ENCODE measurements around the gene STX1B. TPM values are rescaled to one million over a fixed set of nuclear protein-coding genes. Genes with fewer than 3 reads are reported as not detected.
A peak's percentile ranks its signal among the peaks of the same experiment; 100 is the strongest.

STX1B gene
- total RNA-seq, 1 donor from 2014 or later, result not detected

- H3K36me3 ChIP-seq (ENCODE audit: control insufficient read depth in 3 of 3, insufficient read depth in 3 of 3, low read length in 3 of 3), result no peaks in the 10 kb centered on the region
- no peaks in the 10 kb centered on the region for H3K9me3 ChIP-seq (ENCODE audit: control insufficient read depth in 3 of 3, low read length in 3 of 3)
- H3K27me3 ChIP-seq (ENCODE audit: control insufficient read depth in 3 of 3, insufficient read depth in 3 of 3, low read length in 3 of 3), result peaks cover 2 to 12% (median 8%) of the 10 kb centered on the region in 3 donors
- peak overlapping the region; percentile 47 for H3K27ac ChIP-seq (ENCODE audit: low read depth, low read length)
- peak overlapping the region; percentile 30 to 76 (median 65) for H3K9ac ChIP-seq (ENCODE audit: low read depth in 1 of 3, low read length in 3 of 3)
- H3K4me3 ChIP-seq (ENCODE audit: low read length in 3 of 3), result peak overlapping the region; percentile 55 to 74 (median 68)
- peaks cover 4 to 16% (median 9%) of the 10 kb centered on the region in 3 donors for H3K4me1 ChIP-seq (ENCODE audit: control insufficient read depth in 3 of 3, insufficient read depth in 3 of 3, low read length in 3 of 3)
These were observed 12.4 kb downstream of the STX1B start for GRCh38 chr16:30997725-30998711.

GRCh38 chr16:30996985-30997724, 13.3 kb downstream of the STX1B start:
- Histone ChIP-seq H3K9ac (ENCODE audit: low read depth in 1 of 3, low read length in 3 of 3) (peak overlapping the region; percentile 47 to 76 (median 65)), H3K27ac (ENCODE audit: low read depth, low read length) (peak overlapping the region; percentile 74), H3K4me1 (ENCODE audit: control insufficient read depth in 3 of 3, insufficient read depth in 3 of 3, low read length in 3 of 3) (peaks cover 4 to 13% (median 7%) of the 10 kb centered on the region in 3 donors), H3K4me3 (ENCODE audit: low read length in 3 of 3) (peak overlapping the region; percentile 55 to 85 (median 77)), H3K36me3 (ENCODE audit: control insufficient read depth in 3 of 3, insufficient read depth in 3 of 3, low read length in 3 of 3) (no peaks in the 10 kb centered on the region), H3K27me3 (ENCODE audit: control insufficient read depth in 3 of 3, insufficient read depth in 3 of 3, low read length in 3 of 3) (peaks cover 0 to 5% (median 4%) of the 10 kb centered on the region in 3 donors), H3K9me3 (ENCODE audit: control insufficient read depth in 3 of 3, low read length in 3 of 3) (no peaks in the 10 kb centered on the region)

- peak overlapping the region; percentile 43 to 76 (median 47) for H3K9ac ChIP-seq (ENCODE audit: low read depth in 1 of 3, low read length in 3 of 3)
- H3K36me3 ChIP-seq (ENCODE audit: control insufficient read depth in 3 of 3, insufficient read depth in 3 of 3, low read length in 3 of 3), result no peaks in the 10 kb centered on the region
- H3K27me3 ChIP-seq (ENCODE audit: control insufficient read depth in 3 of 3, insufficient read depth in 3 of 3, low read length in 3 of 3), result peaks cover 0 to 2% (median 0%) of the 10 kb centered on the region in 3 donors
- peaks cover 4 to 10% (median 7%) of the 10 kb centered on the region in 3 donors for H3K4me1 ChIP-seq (ENCODE audit: control insufficient read depth in 3 of 3, insufficient read depth in 3 of 3, low read length in 3 of 3)
- no peaks in the 10 kb centered on the region for H3K9me3 ChIP-seq (ENCODE audit: control insufficient read depth in 3 of 3, low read length in 3 of 3)
- H3K4me3 ChIP-seq (ENCODE audit: low read length in 3 of 3), result peak overlapping the region; percentile 55 to 85 (median 77)
- H3K27ac ChIP-seq (ENCODE audit: low read depth, low read length), result peak overlapping the region; percentile 74
These were observed 14.0 kb downstream of the STX1B start for GRCh38 chr16:30996324-30996984.

- peak overlapping the region; percentile 74 for H3K27ac ChIP-seq (ENCODE audit: low read depth, low read length)
- peaks cover 4 to 10% (median 7%) of the 10 kb centered on the region in 3 donors for H3K4me1 ChIP-seq (ENCODE audit: control insufficient read depth in 3 of 3, insufficient read depth in 3 of 3, low read length in 3 of 3)
- no peaks in the 10 kb centered on the region for H3K9me3 ChIP-seq (ENCODE audit: control insufficient read depth in 3 of 3, low read length in 3 of 3)
- no peaks in the 10 kb centered on the region for H3K36me3 ChIP-seq (ENCODE audit: control insufficient read depth in 3 of 3, insufficient read depth in 3 of 3, low read length in 3 of 3)
- H3K27me3 ChIP-seq (ENCODE audit: control insufficient read depth in 3 of 3, insufficient read depth in 3 of 3, low read length in 3 of 3), result peaks cover 0 to 2% (median 0%) of the 10 kb centered on the region in 3 donors
- peak overlapping the region in 1 of 3 donors; percentile 77 for H3K4me3 ChIP-seq (ENCODE audit: low read length in 3 of 3)
- peak overlapping the region; percentile 43 to 76 (median 43) for H3K9ac ChIP-seq (ENCODE audit: low read depth in 1 of 3, low read length in 3 of 3)
These were observed 14.5 kb downstream of the STX1B start for GRCh38 chr16:30995927-30996323.

- no peaks in the 10 kb centered on the region for H3K36me3 ChIP-seq (ENCODE audit: control insufficient read depth in 3 of 3, insufficient read depth in 3 of 3, low read length in 3 of 3)
- no peak overlapping the region for H3K4me3 ChIP-seq (ENCODE audit: low read length in 3 of 3)
- no peaks in the 10 kb centered on the region for H3K9me3 ChIP-seq (ENCODE audit: control insufficient read depth in 3 of 3, low read length in 3 of 3)
- H3K9ac ChIP-seq (ENCODE audit: low read depth in 1 of 3, low read length in 3 of 3), result no peak overlapping the region
- no peak overlapping the region for H3K27ac ChIP-seq (ENCODE audit: low read depth, low read length)
- peaks cover 0 to 2% (median 0%) of the 10 kb centered on the region in 3 donors for H3K27me3 ChIP-seq (ENCODE audit: control insufficient read depth in 3 of 3, insufficient read depth in 3 of 3, low read length in 3 of 3)
- peaks cover 4 to 10% (median 7%) of the 10 kb centered on the region in 3 donors for H3K4me1 ChIP-seq (ENCODE audit: control insufficient read depth in 3 of 3, insufficient read depth in 3 of 3, low read length in 3 of 3)
These were observed 17.3 kb downstream of the STX1B start for GRCh38 chr16:30992931-30993816.

GRCh38 chr16:30992276-30992780, 18.1 kb downstream of the STX1B start:
- H3K4me3 ChIP-seq (ENCODE audit: low read length in 3 of 3), result no peak overlapping the region
- no peak overlapping the region for H3K9ac ChIP-seq (ENCODE audit: low read depth in 1 of 3, low read length in 3 of 3)
- H3K9me3 ChIP-seq (ENCODE audit: control insufficient read depth in 3 of 3, low read length in 3 of 3), result no peaks in the 10 kb centered on the region
- peaks cover under 1 to 4% (median under 1%) of the 10 kb centered on the region in 3 donors for H3K4me1 ChIP-seq (ENCODE audit: control insufficient read depth in 3 of 3, insufficient read depth in 3 of 3, low read length in 3 of 3)
- H3K36me3 ChIP-seq (ENCODE audit: control insufficient read depth in 3 of 3, insufficient read depth in 3 of 3, low read length in 3 of 3), result peaks cover 0 to 8% (median 3%) of the 10 kb centered on the region in 3 donors
- no peaks in the 10 kb centered on the region for H3K27me3 ChIP-seq (ENCODE audit: control insufficient read depth in 3 of 3, insufficient read depth in 3 of 3, low read length in 3 of 3)
- no peak overlapping the region for H3K27ac ChIP-seq (ENCODE audit: low read depth, low read length)

GRCh38 chr16:30991052-30991451, 19.4 kb downstream of the STX1B start:
- H3K36me3 ChIP-seq (ENCODE audit: control insufficient read depth in 3 of 3, insufficient read depth in 3 of 3, low read length in 3 of 3), result peaks cover 5 to 14% (median 8%) of the 10 kb centered on the region in 3 donors
- no peaks in the 10 kb centered on the region for H3K9me3 ChIP-seq (ENCODE audit: control insufficient read depth in 3 of 3, low read length in 3 of 3)
- H3K4me3 ChIP-seq (ENCODE audit: low read length in 3 of 3), result no peak overlapping the region
- H3K4me1 ChIP-seq (ENCODE audit: control insufficient read depth in 3 of 3, insufficient read depth in 3 of 3, low read length in 3 of 3), result peaks cover 3 to 5% (median 4%) of the 10 kb centered on the region in 3 donors
- no peak overlapping the region for H3K9ac ChIP-seq (ENCODE audit: low read depth in 1 of 3, low read length in 3 of 3)
- no peaks in the 10 kb centered on the region for H3K27me3 ChIP-seq (ENCODE audit: control insufficient read depth in 3 of 3, insufficient read depth in 3 of 3, low read length in 3 of 3)
- no peak overlapping the region for H3K27ac ChIP-seq (ENCODE audit: low read depth, low read length)

- Histone ChIP-seq H3K4me1 (ENCODE audit: control insufficient read depth in 3 of 3, insufficient read depth in 3 of 3, low read length in 3 of 3) (peaks cover 12 to 14% (median 14%) of the 10 kb centered on the region in 3 donors), H3K9me3 (ENCODE audit: control insufficient read depth in 3 of 3, low read length in 3 of 3) (no peaks in the 10 kb centered on the region), H3K27ac (ENCODE audit: low read depth, low read length) (no peak overlapping the region), H3K36me3 (ENCODE audit: control insufficient read depth in 3 of 3, insufficient read depth in 3 of 3, low read length in 3 of 3) (peaks cover 5 to 14% (median 8%) of the 10 kb centered on the region in 3 donors), H3K9ac (ENCODE audit: low read depth in 1 of 3, low read length in 3 of 3) (no peak overlapping the region), H3K27me3 (ENCODE audit: control insufficient read depth in 3 of 3, insufficient read depth in 3 of 3, low read length in 3 of 3) (no peaks in the 10 kb centered on the region), H3K4me3 (ENCODE audit: low read length in 3 of 3) (no peak overlapping the region)
These were observed 20.3 kb downstream of the STX1B start for GRCh38 chr16:30990105-30990504.
